ENCODE data around the gene E4F1.

DNA sequence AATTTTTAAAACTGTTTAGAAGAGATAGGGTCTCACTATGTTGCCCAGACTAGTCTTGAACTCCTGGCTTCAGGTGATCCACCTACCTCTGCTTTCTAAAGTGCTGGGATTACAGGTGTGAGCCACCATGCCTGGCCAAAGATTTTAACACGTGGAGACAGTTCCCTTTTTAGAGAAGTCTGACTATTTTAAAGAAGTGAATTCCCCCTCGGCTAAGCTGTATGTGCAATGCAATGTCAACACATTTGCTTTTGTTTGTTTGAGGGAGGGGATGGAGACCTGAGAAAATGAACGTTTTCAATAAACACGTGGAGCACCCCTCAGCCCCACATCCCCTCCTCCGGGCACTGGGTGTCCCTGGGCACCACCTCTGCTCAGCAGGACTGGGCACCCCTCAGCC, 58.9 kb downstream of the E4F1 start:
- TF ChIP-seq, protein P1, sequence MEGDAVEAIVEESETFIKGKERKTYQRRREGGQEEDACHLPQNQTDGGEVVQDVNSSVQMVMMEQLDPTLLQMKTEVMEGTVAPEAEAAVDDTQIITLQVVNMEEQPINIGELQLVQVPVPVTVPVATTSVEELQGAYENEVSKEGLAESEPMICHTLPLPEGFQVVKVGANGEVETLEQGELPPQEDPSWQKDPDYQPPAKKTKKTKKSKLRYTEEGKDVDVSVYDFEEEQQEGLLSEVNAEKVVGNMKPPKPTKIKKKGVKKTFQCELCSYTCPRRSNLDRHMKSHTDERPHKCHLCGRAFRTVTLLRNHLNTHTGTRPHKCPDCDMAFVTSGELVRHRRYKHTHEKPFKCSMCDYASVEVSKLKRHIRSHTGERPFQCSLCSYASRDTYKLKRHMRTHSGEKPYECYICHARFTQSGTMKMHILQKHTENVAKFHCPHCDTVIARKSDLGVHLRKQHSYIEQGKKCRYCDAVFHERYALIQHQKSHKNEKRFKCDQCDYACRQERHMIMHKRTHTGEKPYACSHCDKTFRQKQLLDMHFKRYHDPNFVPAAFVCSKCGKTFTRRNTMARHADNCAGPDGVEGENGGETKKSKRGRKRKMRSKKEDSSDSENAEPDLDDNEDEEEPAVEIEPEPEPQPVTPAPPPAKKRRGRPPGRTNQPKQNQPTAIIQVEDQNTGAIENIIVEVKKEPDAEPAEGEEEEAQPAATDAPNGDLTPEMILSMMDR (IDR thresholded peaks at IDR 0.05; ENCODE audit: poor library complexity) = no peak
- TF ChIP-seq EZH2phosphoT487 (IDR thresholded peaks at IDR 0.05; ENCODE audit: low read depth, severe bottlenecking, unreplicated experiment) = no peak
